ENCODE data around the gene CTDNEP1.
"Not testable (repeated sequence)": the region's sequence is repeated elsewhere in the genome, so short reads cannot be mapped to it uniquely, and the experiment has no call there.

CTDNEP1 gene

GRCh38 chr17:7248796-7249195 lies 2.7 kb downstream of the CTDNEP1 start:
- no peaks in the 10 kb centered on the region for H3K9me3 ChIP-seq (ENCODE audit: control extremely low read depth in 1 of 5, control insufficient read depth in 4 of 5, insufficient read depth in 2 of 5, low read depth in 1 of 5, low read length in 4 of 5)
- no peaks in the 10 kb centered on the region for H3K27me3 ChIP-seq (replicated peaks in 2 of 5; ENCODE audit: control insufficient read depth in 4 of 5, insufficient read depth in 5 of 5, low read length in 4 of 5)
- 100% methylated on average over 1 of the region's 4 CpGs for WGBS (ENCODE audit: insufficient coverage)
- DNase-seq, result no peak
- POLR2A ChIA-PET, result no interaction called here
- CTCF ChIA-PET, result interaction anchor here (0.8 to 3.9 kb wide), 6 partner anchors 9 to 34 kb away, joined by 3 to 31 read pairs (median 4); partner anchors contain the start of genes DVL2 and PHF23
- no peak overlapping the region for H3K4me3 ChIP-seq (ENCODE audit: control insufficient read depth in 1 of 7, extremely low read depth in 1 of 7, insufficient read depth in 4 of 7, low read depth in 2 of 7, low read length in 6 of 7)
- peaks cover 12 to 36% (median 30%) of the 10 kb centered on the region in 4 experiments for H3K4me1 ChIP-seq (ENCODE audit: control extremely low read depth in 1 of 4, control insufficient read depth in 4 of 4, insufficient read depth in 4 of 4, low read length in 3 of 4)
- H3K27ac ChIP-seq (ENCODE audit: insufficient read depth in 1 of 2, low read depth in 1 of 2, low read length in 2 of 2, poor library complexity in 1 of 2, severe bottlenecking in 2 of 2), result peak overlapping the region; percentile 22 to 99
- H3K36me3 ChIP-seq (ENCODE audit: control insufficient read depth in 4 of 4, insufficient read depth in 4 of 4, low read length in 3 of 4), result peaks cover 6 to 27% (median 20%) of the 10 kb centered on the region in 4 experiments

DNA sequence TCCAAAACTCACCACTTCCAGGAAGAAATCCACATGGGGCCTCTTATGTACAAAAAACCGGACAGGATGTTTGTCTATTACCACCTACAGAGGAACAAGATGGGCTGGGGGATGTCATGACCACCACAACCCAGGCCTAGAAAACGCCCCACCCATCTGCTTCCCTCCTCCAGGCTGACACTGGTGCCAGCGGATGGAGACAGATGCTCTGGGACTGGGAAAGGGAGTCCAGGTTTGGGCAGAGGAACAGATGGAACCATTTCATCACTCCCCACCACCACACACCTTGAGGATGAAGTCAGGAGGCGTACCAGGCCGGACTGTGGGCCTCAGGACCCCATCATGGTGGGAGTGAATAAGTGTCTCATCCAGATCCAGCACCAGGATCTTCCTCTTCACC lies 4.8 kb downstream of the CTDNEP1 start:
- 100% methylated on average over 3 of the region's 5 CpGs for WGBS (ENCODE audit: insufficient coverage)
- Histone ChIP-seq H3K27ac (ENCODE audit: insufficient read depth in 1 of 2, low read depth in 1 of 2, low read length in 2 of 2, poor library complexity in 1 of 2, severe bottlenecking in 2 of 2) (no peak overlapping the region), H3K9me3 (ENCODE audit: control extremely low read depth in 1 of 5, control insufficient read depth in 4 of 5, insufficient read depth in 2 of 5, low read depth in 1 of 5, low read length in 4 of 5) (no peaks in the 10 kb centered on the region), H3K4me1 (ENCODE audit: control extremely low read depth in 1 of 4, control insufficient read depth in 4 of 4, insufficient read depth in 4 of 4, low read length in 3 of 4) (peaks cover 7 to 37% (median 28%) of the 10 kb centered on the region in 4 experiments), H3K36me3 (ENCODE audit: control insufficient read depth in 4 of 4, insufficient read depth in 4 of 4, low read length in 3 of 4) (peaks cover 6 to 34% (median 20%) of the 10 kb centered on the region in 4 experiments), H3K27me3 (replicated peaks in 2 of 5; ENCODE audit: control insufficient read depth in 4 of 5, insufficient read depth in 5 of 5, low read length in 4 of 5) (no peaks in the 10 kb centered on the region), H3K4me3 (ENCODE audit: control insufficient read depth in 1 of 7, extremely low read depth in 1 of 7, insufficient read depth in 4 of 7, low read depth in 2 of 7, low read length in 6 of 7) (no peak overlapping the region)
- ChIA-PET POLR2A (no interaction called here), CTCF (interaction anchor here (1.6 kb wide), 1 partner anchor 50 kb away, joined by 4 read pairs; no protein-coding TSS in a partner anchor)
- no peak for DNase-seq

- H3K4me3 ChIP-seq (ENCODE audit: control insufficient read depth in 1 of 7, extremely low read depth in 1 of 7, insufficient read depth in 4 of 7, low read depth in 2 of 7, low read length in 6 of 7); H3K9me3 ChIP-seq (ENCODE audit: control extremely low read depth in 1 of 5, control insufficient read depth in 4 of 5, insufficient read depth in 2 of 5, low read depth in 1 of 5, low read length in 4 of 5); H3K27me3 ChIP-seq (replicated peaks in 2 of 5; ENCODE audit: control insufficient read depth in 4 of 5, insufficient read depth in 5 of 5, low read length in 4 of 5); DNase-seq; POLR2A ChIA-PET: not testable (repeated sequence)
- Histone ChIP-seq H3K36me3 (ENCODE audit: control insufficient read depth in 4 of 4, insufficient read depth in 4 of 4, low read length in 3 of 4) (peaks cover 10 to 44% (median 23%) of the 10 kb centered on the region in 4 experiments), H3K27ac (ENCODE audit: insufficient read depth in 1 of 2, low read depth in 1 of 2, low read length in 2 of 2, poor library complexity in 1 of 2, severe bottlenecking in 2 of 2) (peak overlapping the region in 1 of 2 experiments; percentile 27), H3K4me1 (ENCODE audit: control extremely low read depth in 1 of 4, control insufficient read depth in 4 of 4, insufficient read depth in 4 of 4, low read length in 3 of 4) (peaks cover 16 to 37% (median 30%) of the 10 kb centered on the region in 4 experiments)
- CTCF ChIA-PET, result interaction anchor here (1.0 to 4.8 kb wide), 2 partner anchors 11 to 24 kb away, joined by 3 to 34 read pairs; partner anchors contain the start of genes ACADVL and DLG4
- 96% methylated on average over 5 of the region's 10 CpGs for WGBS (ENCODE audit: insufficient coverage)
These were observed 7.7 kb downstream of the CTDNEP1 start for GRCh38 chr17:7243838-7244237.

GRCh38 chr17:7243453-7243729 lies 8.1 kb downstream of the CTDNEP1 start:
- Histone ChIP-seq H3K27me3 (replicated peaks in 2 of 5; ENCODE audit: control insufficient read depth in 4 of 5, insufficient read depth in 5 of 5, low read length in 4 of 5) (no peaks in the 10 kb centered on the region), H3K4me3 (ENCODE audit: control insufficient read depth in 1 of 7, extremely low read depth in 1 of 7, insufficient read depth in 4 of 7, low read depth in 2 of 7, low read length in 6 of 7) (peak overlapping the region in 6 of 7 experiments; percentile 64 to 100 (median 94)), H3K4me1 (ENCODE audit: control extremely low read depth in 1 of 4, control insufficient read depth in 4 of 4, insufficient read depth in 4 of 4, low read length in 3 of 4) (peaks cover 16 to 33% (median 29%) of the 10 kb centered on the region in 4 experiments), H3K9me3 (ENCODE audit: control extremely low read depth in 1 of 5, control insufficient read depth in 4 of 5, insufficient read depth in 2 of 5, low read depth in 1 of 5, low read length in 4 of 5) (no peaks in the 10 kb centered on the region), H3K36me3 (ENCODE audit: control insufficient read depth in 4 of 4, insufficient read depth in 4 of 4, low read length in 3 of 4) (peaks cover 10 to 44% (median 23%) of the 10 kb centered on the region in 4 experiments), H3K27ac (ENCODE audit: insufficient read depth in 1 of 2, low read depth in 1 of 2, low read length in 2 of 2, poor library complexity in 1 of 2, severe bottlenecking in 2 of 2) (peak overlapping the region; percentile 98)
- CTCF ChIA-PET, result interaction anchor here (0.6 to 4.8 kb wide), 7 partner anchors 8 to 333 kb away, joined by 3 to 34 read pairs (median 4); partner anchors contain the start of genes ACADVL, CTDNEP1, DLG4 and DVL2
- DNase-seq, result no peak
- WGBS (ENCODE audit: insufficient coverage), result 86% methylated on average over 1 of the region's 2 CpGs
- POLR2A ChIA-PET, result interaction anchor here (1.2 kb wide), 1 partner anchor 9 kb away, joined by 4 read pairs; the partner anchor contains the start of gene DVL2

GRCh38 chr17:7242717-7243452 lies 8.6 kb downstream of the CTDNEP1 start:
- peak overlapping the region; percentile 98 for H3K27ac ChIP-seq (ENCODE audit: insufficient read depth in 1 of 2, low read depth in 1 of 2, low read length in 2 of 2, poor library complexity in 1 of 2, severe bottlenecking in 2 of 2)
- H3K4me1 ChIP-seq (ENCODE audit: control extremely low read depth in 1 of 4, control insufficient read depth in 4 of 4, insufficient read depth in 4 of 4, low read length in 3 of 4), result peaks cover 16 to 33% (median 29%) of the 10 kb centered on the region in 4 experiments
- no peaks in the 10 kb centered on the region for H3K9me3 ChIP-seq (ENCODE audit: control extremely low read depth in 1 of 5, control insufficient read depth in 4 of 5, insufficient read depth in 2 of 5, low read depth in 1 of 5, low read length in 4 of 5)
- ChIA-PET POLR2A (interaction anchor here (0.6 to 1.2 kb wide), 4 partner anchors 9 to 318 kb away, joined by 3 to 12 read pairs (median 4); partner anchors contain the start of genes ACADVL, CTDNEP1, DLG4 and DVL2), CTCF (interaction anchor here (0.6 to 4.8 kb wide), 9 partner anchors 8 to 332 kb away, joined by 3 to 34 read pairs (median 3); partner anchors contain the start of genes ACADVL, CTDNEP1, DLG4 and DVL2)
- 1% methylated on average over 49 of the region's 49 CpGs for WGBS (ENCODE audit: insufficient coverage)
- peak; percentile 97 to 98 (median 97) for DNase-seq
- no peaks in the 10 kb centered on the region for H3K27me3 ChIP-seq (replicated peaks in 2 of 5; ENCODE audit: control insufficient read depth in 4 of 5, insufficient read depth in 5 of 5, low read length in 4 of 5)
- H3K4me3 ChIP-seq (ENCODE audit: control insufficient read depth in 1 of 7, extremely low read depth in 1 of 7, insufficient read depth in 4 of 7, low read depth in 2 of 7, low read length in 6 of 7), result peak overlapping the region; percentile 91 to 100 (median 96)
- H3K36me3 ChIP-seq (ENCODE audit: control insufficient read depth in 4 of 4, insufficient read depth in 4 of 4, low read length in 3 of 4), result peaks cover 10 to 44% (median 23%) of the 10 kb centered on the region in 4 experiments

DNA sequence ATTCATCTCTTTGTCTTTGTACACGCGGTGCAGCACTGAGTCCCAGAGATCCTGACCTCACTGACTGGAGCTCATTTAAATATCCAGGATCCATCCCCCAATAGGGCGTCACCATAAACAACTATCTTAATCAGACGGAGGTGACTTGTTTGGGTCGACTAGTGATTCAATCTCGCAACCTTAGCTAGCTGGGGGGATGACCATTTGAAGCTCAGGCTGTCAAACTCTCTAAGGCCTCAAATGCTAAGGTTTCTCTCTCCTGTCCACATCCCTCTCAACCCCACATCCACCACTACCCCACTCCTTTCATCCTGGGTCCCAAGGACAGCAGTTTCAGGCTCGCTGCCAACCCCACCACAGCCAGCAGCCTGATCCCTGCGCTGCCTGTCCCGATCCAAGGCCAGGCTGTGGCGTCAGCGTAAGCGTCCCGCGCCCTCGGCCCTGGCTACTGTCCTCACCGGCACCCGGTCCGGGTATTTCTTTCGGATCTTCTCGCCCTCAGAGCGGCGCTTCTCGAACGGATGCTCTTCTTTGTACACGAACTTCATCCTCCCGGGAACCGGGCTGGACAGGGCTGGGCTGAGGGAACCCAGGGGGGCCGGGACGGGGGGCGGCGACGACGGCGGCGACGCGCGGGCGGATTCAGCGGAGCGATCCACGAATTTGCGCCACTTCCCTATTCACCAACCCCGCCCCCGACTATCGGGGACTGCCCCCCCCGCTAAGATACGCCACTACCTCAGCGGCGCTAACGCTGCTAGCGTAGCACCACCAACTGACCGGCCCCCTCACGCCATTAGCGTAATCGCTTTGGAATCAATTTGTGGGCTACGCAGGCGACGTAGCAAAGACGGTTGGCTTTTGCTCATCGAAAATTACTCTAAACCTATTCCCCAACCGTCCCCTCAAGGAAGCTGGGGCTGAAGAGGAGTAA lies 9.5 kb downstream of the CTDNEP1 start, which contains the start of gene GABARAP:
Gene GABARAP, minus strand, starts transcription at position 667 of the 934 bp plus-strand sequence. Its CDS starts 119 bp downstream, at position 548.
- no peaks in the 10 kb centered on the region for H3K27me3 ChIP-seq (replicated peaks in 2 of 5; ENCODE audit: control insufficient read depth in 4 of 5, insufficient read depth in 5 of 5, low read length in 4 of 5)
- H3K9me3 ChIP-seq (ENCODE audit: control extremely low read depth in 1 of 5, control insufficient read depth in 4 of 5, insufficient read depth in 2 of 5, low read depth in 1 of 5, low read length in 4 of 5), result no peaks in the 10 kb centered on the region
- DNase-seq, result peak; percentile 93 to 95 (median 95)
- peaks cover 20 to 39% (median 34%) of the 10 kb centered on the region in 4 experiments for H3K4me1 ChIP-seq (ENCODE audit: control extremely low read depth in 1 of 4, control insufficient read depth in 4 of 4, insufficient read depth in 4 of 4, low read length in 3 of 4)
- WGBS (ENCODE audit: insufficient coverage), result 0% methylated on average over 33 of the region's 62 CpGs
- ChIA-PET POLR2A (interaction anchor here (0.6 to 1.3 kb wide), 6 partner anchors 8 to 912 kb away, joined by 3 to 12 read pairs (median 4); partner anchors contain the start of genes ACADVL, CTDNEP1, DLG4 and DVL2), CTCF (interaction anchor here (0.6 to 4.8 kb wide), 10 partner anchors 7 to 72 kb away, joined by 3 to 34 read pairs (median 4); partner anchors contain the start of genes ACADVL, CTDNEP1, DLG4 and DVL2)
- H3K4me3 ChIP-seq (ENCODE audit: control insufficient read depth in 1 of 7, extremely low read depth in 1 of 7, insufficient read depth in 4 of 7, low read depth in 2 of 7, low read length in 6 of 7), result peak within 1 kb of the TSS; percentile 91 to 100 (median 96)
- H3K27ac ChIP-seq (ENCODE audit: insufficient read depth in 1 of 2, low read depth in 1 of 2, low read length in 2 of 2, poor library complexity in 1 of 2, severe bottlenecking in 2 of 2), result peak within 1 kb of the TSS; percentile 98
- peaks cover 10 to 47% (median 23%) of the 10 kb centered on the region in 4 experiments for H3K36me3 ChIP-seq (ENCODE audit: control insufficient read depth in 4 of 4, insufficient read depth in 4 of 4, low read length in 3 of 4)
